B cell (primary cell): ENCODE data around the gene MPZ. TPM values are rescaled to one million over a fixed set of nuclear protein-coding genes. Genes with fewer than 3 reads are reported as not detected.

Source experiments
- ATAC-seq: fragments of 200-7000 bp; cut with Tn5 transposase; one replicate; pipeline ENCODE4 v1.10.0; 2021; ENCODE audit warnings: low read depth, mild to moderate bottlenecking, moderate number of reproducible peaks, moderate library complexity
- CTCF ChIA-PET: fragments of 350-600 bp; sonication (Branson Sonifier 250); formaldehyde crosslinking; loops from one replicate; lab custom pipeline; 2021; ENCODE audit warnings: antibody characterized with exemption, inconsistent platforms; lab: Charles Lee
- POLR2A ChIA-PET: fragments of 350-600 bp; sonication (Branson Sonifier 250); formaldehyde crosslinking; loops from one replicate; lab custom pipeline; 2021; ENCODE audit warnings: antibody characterized with exemption; lab: Charles Lee
- DNase-seq: peaks from one replicate; pipeline ENCODE4 v3.0.0; 2013
- H2AFZ ChIP-seq: 2 replicates; pipeline ENCODE4 v1.6.1; 2012; ENCODE audit warnings: mild to moderate bottlenecking, low read depth, low read length; ENCODE audit not compliant: insufficient read depth, poor library complexity, severe bottlenecking
- H3K27ac ChIP-seq, 2 donors: 1 replicate in 1 of 2; 2 replicates in 1 of 2; pipeline ENCODE4 v1.5.1; 2012 to 2013; ENCODE audit warnings: low read length in 2 of 2, mild to moderate bottlenecking in 2 of 2, moderate library complexity in 1 of 2
- H3K27me3 ChIP-seq, 4 experiments: fragments of 200-600 bp in 1 of 4; sonication (generic) in 1 of 4; replicated peaks in 1 of 4; 1 replicate in 2 of 4; 2 replicates in 2 of 4; pipeline versions ENCODE4 v1.6.1 to v1.7.0; 2013 to 2016; ENCODE audit warnings: low read length in 3 of 4, mild to moderate bottlenecking in 2 of 4, mixed read lengths in 1 of 4, moderate library complexity in 1 of 4; ENCODE audit not compliant: insufficient read depth in 4 of 4, control insufficient read depth in 3 of 4; ENCODE audit errors: control extremely low read depth in 1 of 4
- H3K36me3 ChIP-seq, 2 experiments: replicated peaks in 1 of 2; 1 replicate in 1 of 2; 2 replicates in 1 of 2; pipeline versions ENCODE4 v1.6.1 to v1.7.1; 2013; ENCODE audit warnings: low read length in 1 of 2; ENCODE audit not compliant: insufficient read depth in 2 of 2, control insufficient read depth in 1 of 2; ENCODE audit errors: control extremely low read depth in 1 of 2, extremely low read depth in 1 of 2
- H3K4me1 ChIP-seq, 2 donors: fragments of 200-600 bp in 1 of 2; sonication (generic) in 1 of 2; 1 replicate in 1 of 2; 2 replicates in 1 of 2; pipeline versions ENCODE4 v1.5.1 to v1.6.1; 2013 to 2017; ENCODE audit warnings: low read length in 2 of 2; ENCODE audit not compliant: control insufficient read depth in 2 of 2, insufficient read depth in 2 of 2
- H3K4me2 ChIP-seq: replicated peaks from 2 replicates; pipeline ENCODE3; 2012; ENCODE audit warnings: mild to moderate bottlenecking, low read depth, low read length; ENCODE audit not compliant: poor library complexity, severe bottlenecking
- H3K4me3 ChIP-seq, 5 experiments: fragments of 200-600 bp in 1 of 5; sonication (generic) in 1 of 5; 1 replicate in 3 of 5; 2 replicates in 2 of 5; pipeline versions ENCODE4 v1.5.1 to v1.7.0; 2011 to 2016; ENCODE audit warnings: low read length in 4 of 5, mild to moderate bottlenecking in 4 of 5, low read depth in 2 of 5, control low read depth in 1 of 5, moderate library complexity in 1 of 5; ENCODE audit not compliant: insufficient read depth in 1 of 5; ENCODE audit errors: control extremely low read depth in 1 of 5, extremely low read depth in 1 of 5
- H3K79me2 ChIP-seq: fragments of 200-600 bp; sonication (generic); one replicate; pipeline ENCODE4 v1.6.0; 2016; ENCODE audit warnings: low read length; ENCODE audit not compliant: control insufficient read depth, insufficient read depth
- H3K9ac ChIP-seq: fragments of 200-600 bp; sonication (generic); 2 replicates; pipeline ENCODE4 v1.6.1; 2017; ENCODE audit warnings: mild to moderate bottlenecking, low read length, moderate library complexity
- H3K9me3 ChIP-seq, 3 donors: one replicate each; pipeline versions ENCODE4 v1.6.1 to v1.7.1; 2013; ENCODE audit warnings: low read length in 2 of 3; ENCODE audit not compliant: control insufficient read depth in 2 of 3, insufficient read depth in 1 of 3; ENCODE audit errors: control extremely low read depth in 1 of 3
- H4K20me1 ChIP-seq: 2 replicates; pipeline ENCODE4 v1.6.0; 2012; ENCODE audit warnings: mild to moderate bottlenecking, low read length; ENCODE audit not compliant: insufficient read depth, control insufficient read depth, poor library complexity, severe bottlenecking
- H3K27ac Mint-ChIP-seq: one replicate; pipeline ENCODE4 v1.8.0; 2021; ENCODE audit warnings: mixed read lengths
- H3K27me3 Mint-ChIP-seq: one replicate; pipeline ENCODE4 v1.8.0; 2021; ENCODE audit warnings: mixed read lengths
- H3K4me1 Mint-ChIP-seq: one replicate; pipeline ENCODE4 v1.8.0; 2021; ENCODE audit warnings: mixed read lengths
- H3K4me3 Mint-ChIP-seq: one replicate; pipeline ENCODE4 v1.8.0; 2021; ENCODE audit warnings: mixed read lengths
- H3K9me3 Mint-ChIP-seq: one replicate; pipeline ENCODE4 v1.8.0; 2022; ENCODE audit warnings: mixed read lengths; ENCODE audit not compliant: insufficient read depth
- EZH2 ChIP-seq: IDR thresholded peaks from 2 replicates; pipeline ENCODE4 v1.6.1; 2012; ENCODE audit warnings: borderline replicate concordance, low read depth, mild to moderate bottlenecking, moderate library complexity, low read length; ENCODE audit not compliant: insufficient read depth, poor library complexity, severe bottlenecking
- WGBS: methylation state at CpG from one replicate; pipeline ENCODE4 v1.1.5; 2013; ENCODE audit warnings: missing lambda C conversion rate; ENCODE audit not compliant: insufficient coverage; 5-methylcytosine and 5-hydroxymethylcytosine counted together
- intact Hi-C: fragments of 100-400 bp; cut with micrococcal nuclease; formaldehyde crosslinking; loops from one replicate; pipeline ENCODE4 v1.10.0; 2022
- polyA plus RNA-seq: library from polyadenylated mRNA; depleted of rRNA; stranded (reverse); fragments of >200 nt; gene quantifications from 2 replicates; pipeline ENCODE4 v1.2.3, GENCODE V29; 2012
- total RNA-seq, 2 donors: library from RNA; stranded (reverse); fragments of 120-200 nt in 1 of 2; gene quantifications; 1 replicate in 1 of 2; 2 replicates in 1 of 2; pipeline versions ENCODE4 v1.2.3 to v1.2.4, GENCODE V29; 2013 to 2022
- TF ChIP-seq, protein P1 (sequence below): fragments of 200-600 bp; IDR thresholded peaks from one replicate; pipeline ENCODE4 v1.8.0; 2022; ENCODE audit warnings: antibody characterized with exemption, mild to moderate bottlenecking

Gene MPZ
- total and polyA plus RNA-seq, 2 donors (not counting 1 experiment from before 2014, with no cell fraction given): 4.3 to 12.9 TPM

- no peaks in the 10 kb centered on the region for H3K9me3 Mint-ChIP-seq
Observed at GRCh38 chr1:161265305-161265704, 44.5 kb downstream of the MPZ start.

More at GRCh38 chr1:161265305-161265704, 44.5 kb downstream of the MPZ start:
- Histone ChIP-seq H3K27me3 (peaks cover 0 to 24% (median 11%) of the 10 kb centered on the region in 4 experiments), H3K4me1 (peaks cover 8 to 15% of the 10 kb centered on the region in 2 donors), H3K9ac (no peak overlapping the region), H3K4me3 (no peak overlapping the region), H4K20me1 (no peaks in the 10 kb centered on the region), H3K9me3 (no peaks in the 10 kb centered on the region), H3K36me3 (no peaks in the 10 kb centered on the region), H3K27ac (no peak overlapping the region), H3K79me2 (no peaks in the 10 kb centered on the region), H2AFZ (no peak overlapping the region), H3K4me2 (no peak overlapping the region)
- Mint-ChIP-seq H3K27me3 (peaks cover 23% of the 10 kb centered on the region), H3K4me1 (peaks cover 26% of the 10 kb centered on the region), H3K27ac (no peak overlapping the region), H3K4me3 (no peak overlapping the region)
- DNase-seq: no peak
- ChIA-PET POLR2A (interaction anchor here (0.6 kb wide), 1 partner anchor 156 kb away, joined by 4 read pairs; no protein-coding TSS in a partner anchor), CTCF (no interaction called here)
- no peak for ATAC-seq
- WGBS: 97% methylated on average over 3 of the region's 5 CpGs
- TF ChIP-seq, protein P1, sequence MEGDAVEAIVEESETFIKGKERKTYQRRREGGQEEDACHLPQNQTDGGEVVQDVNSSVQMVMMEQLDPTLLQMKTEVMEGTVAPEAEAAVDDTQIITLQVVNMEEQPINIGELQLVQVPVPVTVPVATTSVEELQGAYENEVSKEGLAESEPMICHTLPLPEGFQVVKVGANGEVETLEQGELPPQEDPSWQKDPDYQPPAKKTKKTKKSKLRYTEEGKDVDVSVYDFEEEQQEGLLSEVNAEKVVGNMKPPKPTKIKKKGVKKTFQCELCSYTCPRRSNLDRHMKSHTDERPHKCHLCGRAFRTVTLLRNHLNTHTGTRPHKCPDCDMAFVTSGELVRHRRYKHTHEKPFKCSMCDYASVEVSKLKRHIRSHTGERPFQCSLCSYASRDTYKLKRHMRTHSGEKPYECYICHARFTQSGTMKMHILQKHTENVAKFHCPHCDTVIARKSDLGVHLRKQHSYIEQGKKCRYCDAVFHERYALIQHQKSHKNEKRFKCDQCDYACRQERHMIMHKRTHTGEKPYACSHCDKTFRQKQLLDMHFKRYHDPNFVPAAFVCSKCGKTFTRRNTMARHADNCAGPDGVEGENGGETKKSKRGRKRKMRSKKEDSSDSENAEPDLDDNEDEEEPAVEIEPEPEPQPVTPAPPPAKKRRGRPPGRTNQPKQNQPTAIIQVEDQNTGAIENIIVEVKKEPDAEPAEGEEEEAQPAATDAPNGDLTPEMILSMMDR: no peak
- no peak for TF ChIP-seq EZH2
- intact Hi-C loops: no loop called here
